CD4-positive, alpha-beta T cell treated with Interleukin-10 for 1 hour (primary cell): Measurements from ENCODE around the gene AFG1L.
"Not testable (repeated sequence)": the region's sequence is repeated elsewhere in the genome, so short reads cannot be mapped to it uniquely, and the experiment has no call there.

Experiments
- DNase-seq: peaks from one replicate; pipeline ENCODE4 v3.0.0-alpha.2; 2020

AFG1L gene

GRCh38 chr6:108291091-108291490 lies 3.8 kb upstream of the AFG1L start:
- no peak for DNase-seq

GRCh38 chr6:108292561-108292960 lies 2.3 kb upstream of the AFG1L start:
- not testable (repeated sequence) for DNase-seq

- no peak for DNase-seq
Observed at GRCh38 chr6:108293527-108294296, 1.1 kb upstream of the AFG1L start.

- DNase-seq: no peak
Observed at GRCh38 chr6:108294297-108294726, 542 bp upstream of the AFG1L start.

- no peak for DNase-seq
Observed at GRCh38 chr6:108295676-108296075, 822 bp downstream of the AFG1L start.

- DNase-seq: no peak
Observed at GRCh38 chr6:108302386-108302785, 7.5 kb downstream of the AFG1L start.

- DNase-seq: no peak
Observed at GRCh38 chr6:108304646-108305045, 9.8 kb downstream of the AFG1L start.

GRCh38 chr6:108308641-108309040 lies 13.8 kb downstream of the AFG1L start:
- DNase-seq: not testable (repeated sequence)

GRCh38 chr6:108309844-108310243 lies 15.0 kb downstream of the AFG1L start:
- DNase-seq: no peak

GRCh38 chr6:108312605-108313004 lies 17.8 kb downstream of the AFG1L start:
- no peak for DNase-seq

GRCh38 chr6:108321253-108321747 lies 26.4 kb downstream of the AFG1L start:
- no peak for DNase-seq

- DNase-seq: no peak
Observed at GRCh38 chr6:108322728-108323127, 27.9 kb downstream of the AFG1L start.

- no peak for DNase-seq
Observed at GRCh38 chr6:108323710-108324466, 29.0 kb downstream of the AFG1L start.

GRCh38 chr6:108330221-108330785 lies 35.4 kb downstream of the AFG1L start:
- not testable (repeated sequence) for DNase-seq

- DNase-seq: no peak
Observed at GRCh38 chr6:108330806-108331205, 36.0 kb downstream of the AFG1L start.

GRCh38 chr6:108331982-108332381 lies 37.1 kb downstream of the AFG1L start:
- DNase-seq: no peak

- DNase-seq: no peak
Observed at GRCh38 chr6:108336971-108337370, 42.1 kb downstream of the AFG1L start.

- no peak for DNase-seq
Observed at GRCh38 chr6:108337721-108338120, 42.9 kb downstream of the AFG1L start.

- no peak for DNase-seq
Observed at GRCh38 chr6:108341372-108341771, 46.5 kb downstream of the AFG1L start.

- no peak for DNase-seq
Observed at GRCh38 chr6:108343894-108344293, 49.0 kb downstream of the AFG1L start.

GRCh38 chr6:108348655-108349349 lies 53.9 kb downstream of the AFG1L start:
- peak; percentile 0 for DNase-seq

GRCh38 chr6:108350528-108350927 lies 55.7 kb downstream of the AFG1L start:
- no peak for DNase-seq

- DNase-seq: no peak
Observed at GRCh38 chr6:108353853-108354252, 59.0 kb downstream of the AFG1L start.
